SU-DHL-6 (cell line): Measurements from ENCODE around the gene HOXC6.

Source experiments
- EZH2phosphoT487 ChIP-seq: fragments of 200-600 bp; sonication (generic), shearing (Covaris generic); conservative IDR thresholded peaks from 2 replicates; pipeline ENCODE4 v1.6.1; 2018; ENCODE audit warnings: mild to moderate bottlenecking, antibody characterized with exemption, low read length, moderate library complexity, mixed read lengths
- TF ChIP-seq, protein P1 (sequence below): fragments of 200-600 bp; sonication (generic); IDR thresholded peaks from one replicate; pipeline ENCODE4 v1.5.1; 2017; ENCODE audit warnings: antibody characterized with exemption, mild to moderate bottlenecking, low read length, moderate library complexity; ENCODE audit not compliant: insufficient read depth, poor library complexity, severe bottlenecking

DNA sequence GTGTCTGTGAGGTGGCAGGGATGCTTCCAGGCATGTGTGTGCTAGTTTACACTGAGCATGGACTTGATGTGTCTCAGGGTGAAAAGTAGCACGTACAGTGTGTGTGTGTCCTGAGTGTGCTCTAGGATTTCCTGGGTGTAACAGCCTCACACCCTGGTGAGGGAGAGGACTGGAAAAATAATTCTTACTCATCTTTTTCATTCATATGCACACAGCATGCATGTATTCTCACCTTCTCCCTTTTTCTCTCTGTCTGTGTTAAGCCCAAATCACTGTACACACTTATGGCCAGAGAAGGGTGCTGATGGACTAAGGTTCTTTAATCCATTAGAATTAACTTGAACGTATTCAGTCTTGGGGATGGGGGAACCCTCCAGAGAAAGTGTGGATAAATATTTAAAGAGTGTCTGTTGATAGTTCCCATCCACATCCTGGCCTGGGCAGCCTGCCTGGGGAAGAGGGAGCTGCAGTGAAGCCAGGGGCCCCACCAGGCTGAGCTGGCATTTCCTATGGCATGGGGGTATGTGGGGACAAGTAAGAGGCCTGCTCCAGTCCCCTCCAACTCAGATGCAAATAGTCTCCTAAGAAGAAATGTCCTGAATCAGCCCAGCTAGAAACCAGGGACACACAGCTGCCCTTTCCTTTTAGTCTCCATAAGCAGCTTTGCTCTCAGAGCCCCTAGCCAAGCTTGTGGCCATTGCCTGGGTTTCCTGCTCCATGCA, 20.5 kb upstream of the HOXC6 start:
- TF ChIP-seq, protein P1, sequence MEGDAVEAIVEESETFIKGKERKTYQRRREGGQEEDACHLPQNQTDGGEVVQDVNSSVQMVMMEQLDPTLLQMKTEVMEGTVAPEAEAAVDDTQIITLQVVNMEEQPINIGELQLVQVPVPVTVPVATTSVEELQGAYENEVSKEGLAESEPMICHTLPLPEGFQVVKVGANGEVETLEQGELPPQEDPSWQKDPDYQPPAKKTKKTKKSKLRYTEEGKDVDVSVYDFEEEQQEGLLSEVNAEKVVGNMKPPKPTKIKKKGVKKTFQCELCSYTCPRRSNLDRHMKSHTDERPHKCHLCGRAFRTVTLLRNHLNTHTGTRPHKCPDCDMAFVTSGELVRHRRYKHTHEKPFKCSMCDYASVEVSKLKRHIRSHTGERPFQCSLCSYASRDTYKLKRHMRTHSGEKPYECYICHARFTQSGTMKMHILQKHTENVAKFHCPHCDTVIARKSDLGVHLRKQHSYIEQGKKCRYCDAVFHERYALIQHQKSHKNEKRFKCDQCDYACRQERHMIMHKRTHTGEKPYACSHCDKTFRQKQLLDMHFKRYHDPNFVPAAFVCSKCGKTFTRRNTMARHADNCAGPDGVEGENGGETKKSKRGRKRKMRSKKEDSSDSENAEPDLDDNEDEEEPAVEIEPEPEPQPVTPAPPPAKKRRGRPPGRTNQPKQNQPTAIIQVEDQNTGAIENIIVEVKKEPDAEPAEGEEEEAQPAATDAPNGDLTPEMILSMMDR: no peak
- TF ChIP-seq EZH2phosphoT487: no peak
